G401 (cell line): Measurements from ENCODE around the gene FANCB. TPM values are rescaled to one million over a fixed set of nuclear protein-coding genes. Genes with fewer than 3 reads are reported as not detected.

Source experiments
- DNase-seq: peaks from one replicate; pipeline ENCODE4 v3.0.0-alpha.2; 2015; ENCODE audit warnings: low spot score
- in situ Hi-C: cut with HindIII; loops from 2 replicates; pipeline ENCODE4 v1.10.0; 2016; ENCODE audit warnings: low sequenced_read_pairs, mixed read lengths
- total RNA-seq: library from RNA; depleted of rRNA; stranded (reverse); fragments of >200 nt; shearing (Covaris generic); gene quantifications from 2 replicates; pipeline ENCODE4 v1.2.3, GENCODE V29; 2014; rRNA removed

The FANCB gene
- total RNA-seq, 1 experiment from 2014 or later, result 5.6 TPM

DNA sequence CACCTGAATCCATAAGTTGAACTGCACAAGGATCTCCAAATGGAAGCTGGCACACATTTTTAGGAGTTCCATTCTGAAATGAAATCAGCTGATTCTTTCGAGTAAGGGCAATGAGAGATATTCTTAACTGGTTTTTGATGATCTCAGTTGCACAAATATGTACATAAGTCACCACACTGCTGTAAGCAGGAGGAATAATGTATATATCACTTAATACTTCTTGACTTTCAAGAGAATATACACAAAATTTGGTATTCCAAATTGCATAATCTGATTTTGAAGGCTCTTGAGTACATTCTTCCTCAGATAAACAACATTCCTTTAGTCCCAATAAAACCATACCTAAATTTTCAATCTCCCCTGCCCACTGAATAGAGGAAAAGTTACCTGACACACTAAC, 8.2 kb downstream of the FANCB start:
- no peak for DNase-seq

DNA sequence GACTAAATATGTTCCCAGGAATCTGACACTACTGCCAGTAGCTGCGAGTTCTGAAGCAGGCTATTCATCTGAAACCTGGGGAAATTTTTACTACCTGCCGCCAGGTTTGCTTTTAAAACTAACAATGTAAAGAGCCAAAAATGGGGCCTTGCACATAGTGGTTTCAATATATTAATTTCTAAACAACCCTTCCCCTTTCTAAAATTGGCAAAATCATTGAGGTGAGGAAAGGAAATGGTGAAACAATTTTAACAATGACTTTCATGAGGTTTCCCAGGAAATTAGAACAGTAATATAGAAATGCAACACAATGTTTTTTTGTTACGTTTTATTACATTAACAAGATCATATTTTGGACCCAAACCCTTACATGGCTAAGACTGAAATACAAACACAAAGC, 21.3 kb downstream of the FANCB start:
- in situ Hi-C loops, result no loop called here
- no peak for DNase-seq

More for the DNA sequence above, 8.2 kb downstream of the FANCB start:
- in situ Hi-C loops, result no loop called here

DNA sequence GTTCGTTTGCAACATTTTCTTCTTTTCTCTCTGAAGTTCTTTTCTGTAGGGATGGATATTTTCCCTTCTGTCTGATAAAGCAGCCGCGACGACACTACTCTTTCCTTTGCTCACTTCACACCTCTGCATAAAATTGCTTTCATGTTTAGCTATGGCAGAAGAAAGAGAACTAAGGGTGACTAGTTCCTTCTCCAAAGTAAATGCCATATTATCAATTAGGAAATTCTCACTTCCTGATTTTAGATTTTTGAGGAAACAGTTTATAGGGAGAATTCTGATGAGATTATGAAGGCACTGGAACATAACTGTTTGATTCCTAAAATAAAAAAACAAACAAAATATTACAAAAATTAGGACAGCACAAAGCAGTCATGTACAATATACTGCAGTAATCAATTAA, 29.2 kb downstream of the FANCB start:
- in situ Hi-C loops, result no loop called here

DNA sequence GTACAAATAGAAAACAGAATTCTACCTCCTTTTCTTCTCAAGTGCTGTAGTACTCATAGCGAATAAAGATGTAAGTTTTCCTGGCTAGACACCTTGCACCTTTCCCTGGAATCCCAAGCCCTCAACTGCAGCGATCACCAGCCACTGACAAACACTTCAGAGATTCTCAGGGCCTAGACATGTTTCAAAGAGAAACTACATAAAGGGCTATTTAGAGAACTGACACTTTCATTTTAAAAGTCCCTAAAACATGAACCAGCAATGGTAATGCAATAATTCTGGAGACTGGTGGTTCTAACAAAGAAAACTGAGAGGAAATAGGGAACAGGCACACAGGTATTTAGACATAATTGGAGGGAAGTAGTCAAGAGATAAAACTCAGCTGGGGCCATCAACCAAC, 35.7 kb downstream of the FANCB start:
- DNase-seq, result no peak
- in situ Hi-C loops, result no loop called here

More for the DNA sequence above, 29.2 kb downstream of the FANCB start:
- no peak for DNase-seq

DNA sequence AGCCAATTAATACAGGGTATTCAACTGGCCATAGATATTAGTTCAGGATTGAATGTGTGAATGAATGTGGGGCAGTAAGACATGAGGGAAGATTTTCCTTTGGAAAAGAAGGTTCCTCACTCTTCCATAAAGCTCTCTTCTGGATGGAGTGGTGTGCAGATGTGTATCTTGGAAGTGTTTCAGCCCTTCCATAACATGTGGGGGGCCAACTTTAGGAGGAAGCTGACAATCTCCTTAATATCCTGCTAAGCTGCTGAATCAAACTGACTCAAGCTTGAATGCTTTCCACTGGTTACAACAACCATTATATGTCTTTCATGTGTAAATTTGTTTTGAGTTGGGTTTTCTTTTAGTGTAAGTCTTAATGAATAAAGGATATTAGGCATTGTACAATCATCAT, 40.3 kb downstream of the FANCB start:
- DNase-seq, result no peak
- in situ Hi-C loops, result no loop called here

DNA sequence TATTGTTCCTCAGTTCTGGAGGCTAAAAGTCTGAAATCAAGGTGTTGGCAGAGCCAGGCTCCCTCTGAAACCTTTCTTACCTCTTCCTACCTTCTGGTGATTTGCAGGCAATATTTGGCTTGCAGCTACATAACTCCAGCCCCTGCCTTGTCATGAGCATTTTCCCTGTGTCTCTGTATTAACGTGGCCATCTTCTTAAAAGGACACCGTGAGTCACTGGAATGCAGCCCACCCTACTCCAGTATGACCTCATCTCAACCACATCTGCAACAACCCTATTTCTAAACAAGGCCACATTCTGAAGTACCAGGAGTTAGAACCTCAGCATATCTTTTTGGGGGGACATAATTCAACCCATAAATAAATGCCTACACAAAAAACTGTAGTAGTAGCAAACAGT, 40.7 kb downstream of the FANCB start:
- no peak for DNase-seq
- in situ Hi-C loops, result no loop called here

DNA sequence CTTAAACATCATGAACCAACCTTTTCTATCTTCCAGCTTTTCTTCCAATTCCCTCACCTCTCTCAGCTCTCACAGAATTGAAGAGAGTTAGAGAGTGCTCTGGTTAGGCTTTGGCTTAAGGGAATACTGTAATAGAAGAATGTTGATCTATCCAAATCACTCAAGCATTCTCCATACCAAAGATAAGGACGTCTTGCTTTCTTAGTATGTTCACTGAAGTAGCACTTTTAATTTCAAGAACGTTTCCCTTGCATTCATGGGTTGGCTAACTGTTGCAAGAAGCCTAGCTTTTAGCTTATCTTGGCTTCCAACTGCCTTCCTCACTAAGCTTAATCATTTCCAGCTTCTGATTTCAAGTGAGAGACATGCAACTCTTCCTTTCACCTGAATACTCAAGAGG, 43.2 kb downstream of the FANCB start:
- in situ Hi-C loops, result no loop called here
- DNase-seq, result no peak

DNA sequence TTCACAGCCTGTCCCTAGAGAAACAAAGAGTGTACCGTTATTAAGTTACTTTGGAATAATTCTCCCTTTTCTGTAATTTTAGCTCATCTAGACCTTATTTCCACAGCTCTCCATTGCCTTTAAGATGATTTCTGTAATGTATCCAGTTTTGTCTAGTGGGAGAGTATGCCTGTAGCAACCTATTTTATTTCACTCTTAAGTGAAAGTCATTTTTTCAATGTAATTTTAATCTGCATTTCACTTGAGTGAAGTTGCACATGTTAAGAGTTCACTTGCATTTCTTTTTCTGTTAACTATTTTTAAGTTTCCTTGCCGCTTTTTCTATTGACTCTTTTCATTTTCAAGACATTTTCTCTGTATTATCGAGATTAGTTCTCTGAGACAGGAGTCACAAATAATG, 46.5 kb downstream of the FANCB start:
- no peak for DNase-seq
- in situ Hi-C loops, result no loop called here

DNA sequence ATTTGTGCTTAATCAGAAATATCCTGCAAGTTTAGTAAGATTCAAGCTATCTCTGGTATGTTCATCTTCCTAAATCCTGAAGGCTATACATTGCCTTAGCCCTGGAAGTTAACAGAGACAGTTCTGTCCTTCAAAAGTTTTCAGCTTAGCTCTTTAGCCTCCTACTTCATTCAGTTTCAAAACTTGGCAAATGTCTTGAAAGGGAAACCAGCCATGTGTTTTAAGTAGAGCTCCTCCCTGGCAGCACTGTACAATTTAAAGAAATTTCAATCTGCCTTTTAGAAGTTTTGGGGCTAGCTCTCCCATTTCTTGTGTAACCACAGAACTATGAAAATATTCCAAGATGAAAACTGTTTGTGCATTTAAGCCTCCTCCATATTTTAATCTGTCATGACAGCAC, 47.0 kb downstream of the FANCB start:
- in situ Hi-C loops, result no loop called here
- DNase-seq, result no peak

DNA sequence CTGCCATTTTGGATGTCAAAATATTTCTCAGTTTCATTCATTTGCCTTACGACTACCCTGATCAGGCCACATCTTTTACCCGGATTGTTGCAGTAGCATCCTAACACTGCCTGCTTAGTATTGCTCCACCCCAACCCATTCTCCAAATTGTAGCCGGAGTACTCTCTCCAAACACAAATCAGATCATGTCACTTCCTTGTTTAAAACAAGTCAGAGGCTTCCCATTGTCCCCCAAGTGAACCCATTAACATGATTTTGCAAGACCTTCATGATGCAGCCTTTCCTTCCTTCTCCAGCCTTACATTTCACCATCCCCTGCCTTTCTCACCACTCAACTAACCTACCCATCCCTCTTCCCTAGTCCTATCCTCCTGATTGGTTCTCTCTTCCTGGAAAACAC, 53.1 kb downstream of the FANCB start:
- DNase-seq, result no peak
- in situ Hi-C loops, result no loop called here

DNA sequence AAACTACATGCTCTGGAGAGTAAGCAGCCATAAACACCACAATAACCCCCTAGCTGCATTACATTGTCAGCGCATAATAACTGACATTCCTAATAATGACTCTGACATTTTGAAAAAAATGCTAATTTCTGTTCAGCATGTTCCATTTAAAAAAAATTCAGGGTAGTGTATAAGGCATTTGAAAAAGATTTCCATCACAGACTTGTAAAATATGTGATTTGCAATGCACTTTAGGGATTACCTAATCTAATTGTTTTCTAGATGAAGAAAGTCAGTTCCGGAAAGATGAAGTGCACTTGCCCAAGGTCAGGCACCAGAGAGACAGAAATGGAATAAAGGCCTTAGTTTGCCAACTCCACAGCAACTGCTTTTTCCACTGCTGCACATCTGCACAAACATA, 55.3 kb downstream of the FANCB start:
- in situ Hi-C loops, result no loop called here

DNA sequence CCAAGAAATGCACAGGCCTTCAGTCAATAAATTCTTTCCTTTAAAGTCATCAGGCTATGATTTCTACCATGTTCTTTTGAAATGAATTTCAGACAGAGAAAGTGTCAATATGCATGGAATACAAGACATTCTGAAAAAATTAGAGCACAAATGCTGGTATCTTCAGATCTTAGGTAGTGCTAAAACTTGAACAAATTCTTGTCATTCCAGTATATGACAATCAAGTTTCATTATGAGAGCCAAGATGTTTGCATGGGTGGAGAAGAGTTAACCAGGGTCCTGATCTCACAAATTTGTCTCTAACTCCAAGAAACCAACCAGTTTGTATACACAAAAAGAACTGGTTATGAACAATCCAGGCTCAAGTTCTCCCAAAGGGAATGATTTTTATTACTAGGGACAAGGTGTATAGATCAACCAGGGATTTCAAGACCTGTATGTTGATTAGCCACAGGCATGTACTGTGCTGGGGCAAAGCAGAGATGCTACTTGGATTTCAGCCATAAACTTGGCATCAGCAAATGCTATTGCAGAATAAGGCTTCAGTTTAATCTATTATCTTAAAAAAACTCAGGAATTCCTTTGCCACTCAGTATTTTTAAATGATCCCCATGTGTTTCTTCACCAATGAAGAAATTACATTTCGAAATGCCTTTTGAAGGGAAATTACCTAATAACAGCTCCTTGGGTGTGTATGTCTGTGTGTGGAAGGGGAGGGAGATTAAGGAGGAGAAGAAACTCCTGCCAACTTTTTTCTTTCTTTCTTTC, 69.7 kb downstream of the FANCB start:
- no peak for DNase-seq
- in situ Hi-C loops, result no loop called here

More for the DNA sequence above, 55.3 kb downstream of the FANCB start:
- DNase-seq, result no peak

DNA sequence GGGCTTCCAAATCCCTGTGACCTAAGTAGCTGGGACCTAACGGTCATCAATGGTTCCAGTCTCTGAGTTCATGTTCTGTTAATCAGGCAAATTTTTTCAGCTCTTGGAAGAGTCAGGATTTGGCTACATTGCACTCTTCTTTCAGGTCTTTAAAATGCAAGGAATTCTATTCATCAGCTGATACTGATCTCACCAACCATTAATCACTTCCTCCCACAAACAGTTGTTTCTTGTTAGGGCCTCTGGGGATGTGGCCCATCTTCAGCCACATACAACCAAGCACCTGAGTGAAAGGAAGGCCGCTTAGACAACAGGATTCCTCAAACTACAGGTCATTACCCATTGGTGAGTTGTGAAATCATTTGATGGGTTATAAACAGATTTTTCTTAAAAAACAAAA, 71.7 kb downstream of the FANCB start:
- in situ Hi-C loops, result no loop called here
- no peak for DNase-seq

DNA sequence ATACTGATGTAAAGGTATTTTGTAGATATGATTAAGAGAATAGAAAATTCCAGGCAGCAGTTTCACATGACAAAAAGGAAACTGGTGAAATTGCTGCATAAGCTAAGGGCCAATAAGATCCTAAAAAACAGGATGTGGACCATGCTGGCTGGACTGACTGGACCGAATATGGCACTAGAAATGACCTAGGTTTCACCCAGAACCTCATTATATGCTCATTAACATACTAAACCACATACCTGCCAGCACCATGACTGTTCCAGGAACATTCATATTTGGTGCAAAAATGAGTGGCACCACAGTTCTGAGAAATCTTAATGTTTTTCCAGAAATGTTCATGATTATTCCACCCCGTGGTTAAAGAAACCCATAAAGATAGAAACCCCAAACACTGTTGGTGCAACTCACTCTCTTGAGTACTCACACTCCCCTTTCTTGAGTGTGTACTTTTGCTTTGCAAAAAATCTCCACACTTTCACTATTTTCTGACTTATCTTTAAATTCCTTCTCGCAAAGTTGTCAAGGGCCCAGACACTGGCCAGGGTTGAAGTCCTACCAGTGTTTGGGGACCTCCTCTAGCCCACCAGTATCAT, 74.0 kb downstream of the FANCB start:
- in situ Hi-C loops, result no loop called here
- no peak for DNase-seq

Other genes starting within 250 kb of the FANCB start
- gene MOSPD2, start 352 bp upstream of the FANCB start, total RNA-seq, result 1.3 and 7.1 TPM in 2 replicates